Choroid plexus epithelial cell (primary cell): Measurements from ENCODE around the gene ST6GALNAC6.
"Not testable (repeated sequence)": the region's sequence is repeated elsewhere in the genome, so short reads cannot be mapped to it uniquely, and the experiment has no call there.

Experiments
- DNase-seq: peaks from one replicate; pipeline ENCODE4 v3.0.0-alpha.2; 2010; ENCODE audit warnings: low read depth
- H3K4me3 ChIP-seq: 2 replicates; pipeline ENCODE4 v1.5.1; 2011; ENCODE audit warnings: low read depth, mild to moderate bottlenecking, control low read depth, low read length, moderate library complexity
- CTCF ChIP-seq: conservative IDR thresholded peaks from 2 replicates; pipeline ENCODE4 v1.5.1; 2011; ENCODE audit warnings: low read depth, mild to moderate bottlenecking, control low read depth, inconsistent platforms, low read length, moderate library complexity

The ST6GALNAC6 gene

GRCh38 chr9:127871531-127871930 lies 27.9 kb downstream of the ST6GALNAC6 start:
- DNase-seq = no peak
- no peak for TF ChIP-seq CTCF
- H3K4me3 ChIP-seq = no peak overlapping the region

- TF ChIP-seq CTCF = no peak
- no peak for DNase-seq
- H3K4me3 ChIP-seq = no peak overlapping the region
Observed at GRCh38 chr9:127870887-127871286, 28.5 kb downstream of the ST6GALNAC6 start.

GRCh38 chr9:127870153-127870491 lies 29.3 kb downstream of the ST6GALNAC6 start:
- DNase-seq, H3K4me3 ChIP-seq: not testable (repeated sequence)

GRCh38 chr9:127869310-127870152 lies 29.9 kb downstream of the ST6GALNAC6 start:
- no peak overlapping the region for H3K4me3 ChIP-seq
- peak; percentile 91 for TF ChIP-seq CTCF
- peak; percentile 86 for DNase-seq

GRCh38 chr9:127868278-127868902 lies 31.0 kb downstream of the ST6GALNAC6 start:
- TF ChIP-seq CTCF = no peak
- no peak overlapping the region for H3K4me3 ChIP-seq
- DNase-seq = no peak

- TF ChIP-seq CTCF = no peak
- no peak for DNase-seq
- H3K4me3 ChIP-seq = no peak overlapping the region
Observed at GRCh38 chr9:127867356-127868277, 31.8 kb downstream of the ST6GALNAC6 start.

- no peak for DNase-seq
- TF ChIP-seq CTCF = no peak
- H3K4me3 ChIP-seq = no peak overlapping the region
Observed at GRCh38 chr9:127866535-127866934, 32.9 kb downstream of the ST6GALNAC6 start.
